SK-N-SH treated with all-trans-retinoic acid at 6 μM for 48 hours (cell line): ENCODE data around the gene DTNB.

Experiments
- ATAC-seq: fragments of 200-7000 bp; cut with Tn5 transposase; 3 replicates; pipeline ENCODE4 v1.9.1; 2020; ENCODE audit warnings: mild to moderate bottlenecking, moderate library complexity
- ARNTL ChIP-seq: fragments of 450-650 bp; formaldehyde crosslinking; IDR thresholded peaks from 2 replicates; pipeline ENCODE4 v1.5.0; 2020; ENCODE audit warnings: low read depth, mild to moderate bottlenecking, moderate library complexity, borderline replicate concordance
- BACH2 ChIP-seq: fragments of 250-450 bp; sonication (Bioruptor Pico); IDR thresholded peaks from 2 replicates; pipeline ENCODE4 v1.9.0; 2021; ENCODE audit warnings: mild to moderate bottlenecking, borderline replicate concordance
- CREB5 ChIP-seq: fragments of 250-450 bp; sonication (Bioruptor Pico); IDR thresholded peaks from 2 replicates; pipeline ENCODE4 v1.5.1; 2020; ENCODE audit warnings: low read depth, mild to moderate bottlenecking, moderate library complexity
- CSDC2 ChIP-seq: fragments of 250-450 bp; sonication (Bioruptor Pico); IDR thresholded peaks from 2 replicates; pipeline ENCODE4 v1.5.0; 2020; ENCODE audit warnings: mild to moderate bottlenecking, moderate library complexity
- CSRNP3 ChIP-seq: fragments of 250-450 bp; sonication (Bioruptor Pico); IDR thresholded peaks from 2 replicates; pipeline ENCODE4 v1.5.1; 2021; ENCODE audit warnings: mild to moderate bottlenecking, moderate library complexity
- ESRRG ChIP-seq: fragments of 250-450 bp; sonication (Bioruptor Pico); IDR thresholded peaks from 2 replicates; pipeline ENCODE4 v1.6.1; 2021; ENCODE audit warnings: mild to moderate bottlenecking
- GLIS3 ChIP-seq: fragments of 250-450 bp; sonication (Bioruptor Pico); IDR thresholded peaks from 2 replicates; pipeline ENCODE4 v1.5.0; 2020; ENCODE audit warnings: mild to moderate bottlenecking, moderate library complexity
- ISL1 ChIP-seq: fragments of 250-450 bp; sonication (Bioruptor Pico); IDR thresholded peaks from 2 replicates; pipeline ENCODE4 v2.1.2; 2022; ENCODE audit warnings: mild to moderate bottlenecking, moderate library complexity
- OSR1 ChIP-seq: fragments of 250-450 bp; sonication (Bioruptor Pico); IDR thresholded peaks from 2 replicates; pipeline ENCODE4 v1.8.0; 2022; ENCODE audit warnings: moderate library complexity, mild to moderate bottlenecking, inconsistent platforms
- POU6F1 ChIP-seq: fragments of 250-450 bp; sonication (Bioruptor Pico); IDR thresholded peaks from 2 replicates; pipeline ENCODE4 v1.8.0; 2021; ENCODE audit warnings: low read depth, mild to moderate bottlenecking, moderate library complexity, borderline replicate concordance
- RARB ChIP-seq: fragments of 250-450 bp; sonication (Bioruptor Pico); IDR thresholded peaks from 2 replicates; pipeline ENCODE4 v1.8.0; 2021; ENCODE audit warnings: mild to moderate bottlenecking, moderate library complexity
- SNAI2 ChIP-seq: fragments of 250-450 bp; sonication (Bioruptor Pico); IDR thresholded peaks from 2 replicates; pipeline ENCODE4 v1.5.0; 2020; ENCODE audit warnings: mild to moderate bottlenecking, moderate library complexity
- TCF4 ChIP-seq: fragments of 250-450 bp; sonication (Bioruptor Pico); IDR thresholded peaks from 2 replicates; pipeline ENCODE4 v1.8.0; 2021; ENCODE audit warnings: mild to moderate bottlenecking, moderate library complexity, borderline replicate concordance
- TOX ChIP-seq: fragments of 250-450 bp; sonication (Bioruptor Pico); IDR thresholded peaks from 2 replicates; pipeline ENCODE4 v1.8.0; 2021; ENCODE audit warnings: mild to moderate bottlenecking, moderate library complexity, borderline replicate concordance
- TSHZ2 ChIP-seq: fragments of 250-450 bp; sonication (Bioruptor Pico); IDR thresholded peaks from 2 replicates; pipeline ENCODE4 v1.5.0; 2020; ENCODE audit warnings: mild to moderate bottlenecking, moderate library complexity
- ZC3H10 ChIP-seq: fragments of 250-450 bp; sonication (Bioruptor Pico); IDR thresholded peaks from 2 replicates; pipeline ENCODE4 v1.5.1; 2021; ENCODE audit warnings: mild to moderate bottlenecking, moderate library complexity
- ZFP3 ChIP-seq: fragments of 250-450 bp; sonication (Bioruptor Pico); IDR thresholded peaks from 2 replicates; pipeline ENCODE4 v1.5.0; 2020; ENCODE audit warnings: mild to moderate bottlenecking, moderate library complexity
- ZNF565 ChIP-seq: fragments of 450-650 bp; formaldehyde crosslinking; conservative IDR thresholded peaks from 2 replicates; pipeline ENCODE4 v1.5.0; 2020; ENCODE audit warnings: low read depth, mild to moderate bottlenecking, moderate library complexity
- ZNF8 ChIP-seq: fragments of 450-650 bp; formaldehyde crosslinking; IDR thresholded peaks from 2 replicates; pipeline ENCODE4 v1.5.0; 2020; ENCODE audit warnings: mild to moderate bottlenecking, moderate library complexity

The DTNB gene

GRCh38 chr2:25335971-25336370 lies 337.4 kb downstream of the DTNB start:
- no peak for ATAC-seq
- TF ChIP-seq ZFP3 (CRISPR knock-in tag) (no peak), TSHZ2 (CRISPR knock-in tag) (no peak), BACH2 (CRISPR knock-in tag) (no peak), ESRRG (CRISPR knock-in tag) (no peak)

- ATAC-seq: no peak
- no peak for TF ChIP-seq TOX (CRISPR knock-in tag)
- no peak for TF ChIP-seq CSDC2 (CRISPR knock-in tag)
- no peak for TF ChIP-seq CREB5 (CRISPR knock-in tag)
- no peak for TF ChIP-seq ISL1 (CRISPR knock-in tag)
- TF ChIP-seq CSRNP3: no peak
- no peak for TF ChIP-seq SNAI2 (CRISPR knock-in tag)
- no peak for TF ChIP-seq ARNTL (CRISPR knock-in tag)
- no peak for TF ChIP-seq ZC3H10 (CRISPR knock-in tag)
Measured at GRCh38 chr2:25335204-25335603, 338.2 kb downstream of the DTNB start.

GRCh38 chr2:25334482-25334881 lies 338.9 kb downstream of the DTNB start:
- TF ChIP-seq ZC3H10 (CRISPR knock-in tag) (no peak), POU6F1 (CRISPR knock-in tag) (no peak), ZNF8 (CRISPR knock-in tag) (no peak), BACH2 (CRISPR knock-in tag) (no peak), TCF4 (CRISPR knock-in tag) (no peak), OSR1 (CRISPR knock-in tag) (no peak), CSRNP3 (no peak), ZNF565 (CRISPR knock-in tag) (no peak), RARB (CRISPR knock-in tag) (no peak), GLIS3 (CRISPR knock-in tag) (no peak), TSHZ2 (CRISPR knock-in tag) (no peak)
- ATAC-seq: no peak
